Smooth muscle cell (in vitro differentiated cells): Measurements from ENCODE around the gene FBXO36. TPM values are rescaled to one million over a fixed set of nuclear protein-coding genes. Genes with fewer than 3 reads are reported as not detected.

Experiments used
- DNase-seq: peaks from one replicate; lab custom pipeline; 2025; ENCODE audit not compliant: unreplicated experiment; lab: John Stamatoyannopoulos, UW
- H2AFZ ChIP-seq: fragments of 200-600 bp; sonication (generic); 2 replicates; pipeline ENCODE4 v1.6.0; 2016; ENCODE audit warnings: antibody characterized with exemption, low read depth, mild to moderate bottlenecking
- H3F3A ChIP-seq: fragments of 200-600 bp; sonication (generic); 2 replicates; pipeline ENCODE4 v1.6.0; 2017; ENCODE audit warnings: antibody characterized with exemption, low read depth
- H3K27ac ChIP-seq: fragments of 200-600 bp; sonication (generic); 2 replicates; pipeline ENCODE4 v1.5.1; 2016; ENCODE audit warnings: low read depth, mild to moderate bottlenecking
- H3K27me3 ChIP-seq: fragments of 200-600 bp; sonication (generic); 2 replicates; pipeline ENCODE4 v1.6.1; 2016; ENCODE audit warnings: low read depth, mild to moderate bottlenecking
- H3K36me3 ChIP-seq: fragments of 200-600 bp; sonication (generic); 2 replicates; pipeline ENCODE4 v1.5.1; 2016; ENCODE audit warnings: low read depth
- H3K4me1 ChIP-seq: fragments of 200-600 bp; sonication (generic); 2 replicates; pipeline ENCODE4 v1.5.1; 2016; ENCODE audit warnings: low read depth
- H3K4me2 ChIP-seq: fragments of 200-600 bp; sonication (generic); 2 replicates; pipeline ENCODE4 v1.6.0; 2016; ENCODE audit warnings: mild to moderate bottlenecking
- H3K4me3 ChIP-seq: fragments of 200-600 bp; sonication (generic); 2 replicates; pipeline ENCODE4 v1.5.1; 2016; ENCODE audit warnings: mild to moderate bottlenecking
- H3K79me2 ChIP-seq: fragments of 200-600 bp; sonication (generic); 2 replicates; pipeline ENCODE4 v1.6.0; 2016; ENCODE audit warnings: low read depth, mild to moderate bottlenecking
- H3K9ac ChIP-seq: fragments of 200-600 bp; sonication (generic); 2 replicates; pipeline ENCODE4 v1.6.0; 2016; ENCODE audit warnings: low read depth
- H3K9me3 ChIP-seq: fragments of 200-600 bp; sonication (generic); replicated peaks from 2 replicates; pipeline ENCODE4 v1.5.1; 2016; ENCODE audit warnings: low read depth
- H4K20me1 ChIP-seq: fragments of 200-600 bp; sonication (generic); 2 replicates; pipeline ENCODE4 v1.6.0; 2016; ENCODE audit warnings: low read depth
- WGBS: methylation state at CpG from one replicate; pipeline ENCODE4 v1.1.7; 2016; ENCODE audit warnings: low lambda C conversion rate; 5-methylcytosine and 5-hydroxymethylcytosine counted together
- polyA plus RNA-seq: library from polyadenylated mRNA; unstranded; fragments of >200 nt; fragmentation: Nextera tagmentation; extraction: Ambion mirVana; gene quantifications from 2 replicates; pipeline ENCODE4 v1.2.1, GENCODE V29; 2016
- total RNA-seq: library from RNA; depleted of rRNA; stranded (reverse); fragments of >200 nt; gene quantifications from 2 replicates; pipeline ENCODE4 v1.2.3, GENCODE V29; 2014
- TF ChIP-seq, protein P1 (sequence below): fragments of 200-600 bp; sonication (generic); IDR thresholded peaks from 2 replicates; pipeline ENCODE4 v1.5.1; 2017; ENCODE audit warnings: borderline replicate concordance, mild to moderate bottlenecking, antibody characterized with exemption; ENCODE audit not compliant: insufficient read depth, poor library complexity, severe bottlenecking

Gene FBXO36
- total and polyA plus RNA-seq, 2 experiments from 2014 or later: 8.8 to 9.3 TPM

- no peak overlapping the region for H2AFZ ChIP-seq
- H3K27me3 ChIP-seq: no peaks in the 10 kb centered on the region
- H3K9ac ChIP-seq: no peak overlapping the region
- 91% methylated on average over 2 of the region's 2 CpGs for WGBS
- H3K4me3 ChIP-seq: no peak overlapping the region
- peaks cover 99% of the 10 kb centered on the region for H3K79me2 ChIP-seq
- peaks cover 100% of the 10 kb centered on the region for H4K20me1 ChIP-seq
- DNase-seq: no peak
- H3K27ac ChIP-seq: no peak overlapping the region
- no peak overlapping the region for H3K4me2 ChIP-seq
- no peaks in the 10 kb centered on the region for H3F3A ChIP-seq
- no peaks in the 10 kb centered on the region for H3K9me3 ChIP-seq
- H3K4me1 ChIP-seq: no peaks in the 10 kb centered on the region
- TF ChIP-seq, protein P1, sequence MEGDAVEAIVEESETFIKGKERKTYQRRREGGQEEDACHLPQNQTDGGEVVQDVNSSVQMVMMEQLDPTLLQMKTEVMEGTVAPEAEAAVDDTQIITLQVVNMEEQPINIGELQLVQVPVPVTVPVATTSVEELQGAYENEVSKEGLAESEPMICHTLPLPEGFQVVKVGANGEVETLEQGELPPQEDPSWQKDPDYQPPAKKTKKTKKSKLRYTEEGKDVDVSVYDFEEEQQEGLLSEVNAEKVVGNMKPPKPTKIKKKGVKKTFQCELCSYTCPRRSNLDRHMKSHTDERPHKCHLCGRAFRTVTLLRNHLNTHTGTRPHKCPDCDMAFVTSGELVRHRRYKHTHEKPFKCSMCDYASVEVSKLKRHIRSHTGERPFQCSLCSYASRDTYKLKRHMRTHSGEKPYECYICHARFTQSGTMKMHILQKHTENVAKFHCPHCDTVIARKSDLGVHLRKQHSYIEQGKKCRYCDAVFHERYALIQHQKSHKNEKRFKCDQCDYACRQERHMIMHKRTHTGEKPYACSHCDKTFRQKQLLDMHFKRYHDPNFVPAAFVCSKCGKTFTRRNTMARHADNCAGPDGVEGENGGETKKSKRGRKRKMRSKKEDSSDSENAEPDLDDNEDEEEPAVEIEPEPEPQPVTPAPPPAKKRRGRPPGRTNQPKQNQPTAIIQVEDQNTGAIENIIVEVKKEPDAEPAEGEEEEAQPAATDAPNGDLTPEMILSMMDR: no peak
- peaks cover 9% of the 10 kb centered on the region for H3K36me3 ChIP-seq
These were observed 16.7 kb upstream of the FBXO36 start for GRCh38 chr2:229905601-229906000.

- Histone ChIP-seq H3K4me1 (peaks cover 7% of the 10 kb centered on the region), H2AFZ (no peak overlapping the region), H3K79me2 (peaks cover 99% of the 10 kb centered on the region), H3K9ac (no peak overlapping the region), H3K36me3 (peaks cover 9% of the 10 kb centered on the region), H3K27ac (no peak overlapping the region), H4K20me1 (peaks cover 100% of the 10 kb centered on the region), H3K4me2 (no peak overlapping the region), H3K4me3 (no peak overlapping the region), H3K27me3 (no peaks in the 10 kb centered on the region), H3K9me3 (no peaks in the 10 kb centered on the region), H3F3A (peaks cover 7% of the 10 kb centered on the region)
- DNase-seq: no peak
- TF ChIP-seq, protein P1: no peak
- 64% methylated on average over 2 of the region's 2 CpGs for WGBS
These were observed 13.2 kb upstream of the FBXO36 start for GRCh38 chr2:229909090-229909489.

- Histone ChIP-seq H3F3A (peaks cover 7% of the 10 kb centered on the region), H4K20me1 (peaks cover 100% of the 10 kb centered on the region), H3K4me1 (peaks cover 7% of the 10 kb centered on the region), H3K9ac (no peak overlapping the region), H3K27ac (peak overlapping the region; percentile 10), H2AFZ (no peak overlapping the region), H3K9me3 (no peaks in the 10 kb centered on the region), H3K27me3 (no peaks in the 10 kb centered on the region), H3K36me3 (peaks cover 9% of the 10 kb centered on the region), H3K4me3 (no peak overlapping the region), H3K79me2 (peaks cover 99% of the 10 kb centered on the region), H3K4me2 (peak overlapping the region; percentile 15)
- no peak for DNase-seq
- 98% methylated on average over 1 of the region's 1 CpG for WGBS
- TF ChIP-seq, protein P1: no peak
These were observed 12.0 kb upstream of the FBXO36 start for GRCh38 chr2:229910147-229910831.
